CD4-positive, alpha-beta T cell treated with Interleukin-17A for 4 hours (primary cell): ENCODE data around the gene MCC.
"Not testable (repeated sequence)": the region's sequence is repeated elsewhere in the genome, so short reads cannot be mapped to it uniquely, and the experiment has no call there.

Experiments
- DNase-seq: peaks from one replicate; pipeline ENCODE4 v3.0.0-alpha.2; 2020; ENCODE audit warnings: mixed read lengths

MCC gene

DNA sequence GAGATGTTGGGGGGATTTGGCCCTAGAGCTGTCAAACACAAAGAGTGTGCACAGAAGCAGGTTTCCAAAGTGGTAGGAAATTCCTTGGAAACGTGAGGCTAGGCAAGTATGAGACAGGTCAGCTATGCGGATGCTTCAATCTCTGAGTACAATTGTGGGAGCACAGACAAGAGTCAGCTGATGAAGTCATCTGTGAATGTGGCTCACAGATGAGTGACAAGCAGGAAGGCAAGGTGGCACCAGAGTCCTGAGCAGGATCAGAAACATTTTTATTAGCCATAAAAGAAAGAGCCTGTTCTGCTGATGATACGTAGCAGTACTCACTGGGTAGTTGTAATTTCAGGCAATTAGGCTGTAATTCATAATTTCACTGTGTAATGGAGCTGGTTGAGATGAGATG is 394.7 kb downstream of the MCC start:
- no peak for DNase-seq

GRCh38 chr5:113092683-113093082 is 395.6 kb downstream of the MCC start:
- DNase-seq: no peak

- no peak for DNase-seq
Measured at GRCh38 chr5:113091622-113092021, 396.6 kb downstream of the MCC start.

DNA sequence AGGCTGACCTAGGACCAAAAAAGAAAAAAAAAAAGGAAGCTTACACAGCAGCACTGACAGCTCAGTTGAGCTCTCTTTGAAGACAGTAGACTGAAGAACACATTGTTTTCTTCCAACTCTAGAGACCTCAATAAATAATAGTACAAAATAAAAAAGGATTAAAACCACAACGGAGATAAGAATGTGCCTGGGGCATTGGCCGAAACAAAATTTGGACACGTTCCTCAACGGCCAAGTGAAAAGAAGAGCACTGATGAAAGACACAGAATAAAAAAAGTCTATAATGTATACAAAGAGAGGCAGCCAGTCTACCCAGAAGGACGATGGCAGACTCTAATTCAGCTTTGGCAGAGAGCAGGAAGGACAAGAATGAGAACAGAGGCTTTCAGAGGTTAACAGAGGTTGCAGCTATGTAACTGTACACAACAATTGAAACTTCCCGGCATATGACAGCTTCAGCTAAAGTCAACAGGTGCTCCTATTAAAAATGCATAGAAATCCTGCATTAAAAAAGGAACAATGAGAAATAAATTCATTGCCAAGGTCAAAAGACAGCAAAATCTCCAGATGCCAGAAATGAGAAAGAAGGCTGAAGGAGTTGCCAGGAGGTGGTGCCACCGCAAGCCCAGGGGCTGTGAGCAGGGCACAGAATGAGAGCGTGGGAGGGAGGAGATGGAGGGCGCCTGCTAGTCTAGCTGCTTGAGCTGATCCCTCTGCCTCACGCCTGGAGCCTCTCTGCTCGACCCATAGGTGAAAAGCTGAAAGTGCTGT is 397.7 kb downstream of the MCC start:
- DNase-seq: peak; percentile 29

GRCh38 chr5:113089653-113090335 is 398.5 kb downstream of the MCC start:
- no peak for DNase-seq

DNA sequence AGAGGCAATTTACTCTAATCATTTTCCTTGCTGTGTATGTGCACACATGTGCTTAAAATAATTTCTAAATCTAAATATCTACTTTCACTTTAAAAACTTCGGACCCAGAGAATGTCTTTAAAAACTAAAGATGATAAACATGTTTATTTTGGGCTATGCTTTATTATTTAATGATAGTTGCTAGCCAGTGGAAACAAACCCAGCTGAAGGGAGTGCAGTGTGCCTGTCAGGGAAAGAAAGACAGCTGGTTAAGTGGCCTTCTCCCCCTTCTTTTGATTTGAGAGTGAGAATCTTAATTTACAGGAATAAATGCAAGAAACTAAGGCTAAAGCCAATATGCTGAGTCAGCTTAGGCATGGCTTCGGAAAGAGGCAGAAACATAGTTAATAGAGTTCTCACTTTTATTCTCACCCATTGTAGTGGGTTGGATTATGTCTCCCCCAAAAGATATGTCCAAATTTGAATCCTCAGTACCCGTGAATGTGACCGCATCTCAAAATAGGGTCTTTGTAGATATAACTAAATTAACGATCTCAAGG is 400.2 kb downstream of the MCC start:
- DNase-seq: no peak

GRCh38 chr5:113085880-113086409 is 402.3 kb downstream of the MCC start:
- no peak for DNase-seq

DNA sequence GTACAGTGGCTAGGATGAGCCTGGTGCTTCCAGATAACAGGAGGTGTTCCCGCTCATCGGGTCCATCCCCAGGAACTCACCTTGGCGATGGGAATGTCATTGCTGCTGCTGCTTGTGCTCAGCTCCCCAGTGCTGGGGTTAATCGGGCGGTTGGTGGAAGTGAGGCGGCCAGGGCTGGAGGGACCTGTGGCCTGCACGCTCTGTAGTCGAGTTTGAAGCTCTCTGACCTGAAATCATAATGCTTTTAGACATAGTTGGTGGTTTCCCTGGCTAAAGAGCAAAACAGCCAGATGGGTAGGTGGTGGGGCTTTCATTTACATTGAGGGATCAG is 403.2 kb downstream of the MCC start:
- DNase-seq: no peak

DNA sequence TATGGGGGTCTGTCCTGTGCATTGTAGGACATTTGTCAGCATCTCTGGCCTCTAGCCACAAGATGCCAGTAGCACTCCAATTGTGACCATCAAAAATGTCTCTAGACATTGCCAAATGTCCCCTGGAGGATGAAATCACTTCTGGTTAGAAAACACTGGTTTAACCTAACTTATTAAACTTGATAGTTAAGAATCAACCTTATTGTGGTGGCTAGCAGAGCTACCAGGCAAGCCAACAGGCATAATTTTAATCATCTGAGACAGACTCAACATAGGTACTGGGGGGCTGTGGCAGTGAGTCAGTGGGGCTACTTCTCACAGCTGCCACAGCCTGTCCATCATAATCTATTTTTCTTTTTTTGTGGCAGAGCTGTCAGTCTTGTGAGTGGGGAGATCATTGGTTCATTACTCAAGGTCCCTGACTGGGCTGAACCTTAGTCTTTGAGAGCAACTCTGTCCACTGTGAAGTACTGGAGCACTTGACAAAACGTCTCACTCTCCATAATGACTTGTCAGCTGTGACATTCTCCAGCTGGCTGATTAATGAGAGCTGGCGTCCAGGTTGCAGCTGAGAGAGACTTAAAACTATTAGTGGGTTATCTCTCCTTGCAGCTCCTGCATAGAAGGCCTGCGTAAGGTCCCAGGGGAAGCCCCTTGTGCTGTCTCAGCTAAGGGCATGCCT is 403.7 kb downstream of the MCC start:
- no peak for DNase-seq

- DNase-seq: no peak
Measured at GRCh38 chr5:113083481-113083880, 404.8 kb downstream of the MCC start.

DNA sequence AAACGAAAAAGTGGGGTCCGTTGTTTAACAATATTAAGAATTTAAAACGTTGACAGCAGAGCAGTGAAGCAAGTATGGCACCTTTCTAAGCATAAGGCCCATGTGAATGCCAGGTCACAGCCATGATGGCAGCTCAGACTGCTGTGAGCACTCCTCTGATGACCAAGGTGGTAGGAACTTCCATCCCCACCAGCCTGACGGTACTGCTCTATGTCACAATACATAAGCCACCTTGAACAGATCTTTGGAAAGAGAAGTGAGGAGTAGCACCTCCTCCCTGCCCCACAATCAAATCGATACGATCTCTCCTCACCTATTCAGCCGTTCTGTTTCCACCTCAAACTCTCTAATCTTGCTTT is 405.7 kb downstream of the MCC start:
- DNase-seq: no peak

GRCh38 chr5:113081881-113082546 is 406.2 kb downstream of the MCC start:
- no peak for DNase-seq

- no peak for DNase-seq
Measured at GRCh38 chr5:113081091-113081839, 407.0 kb downstream of the MCC start.

DNA sequence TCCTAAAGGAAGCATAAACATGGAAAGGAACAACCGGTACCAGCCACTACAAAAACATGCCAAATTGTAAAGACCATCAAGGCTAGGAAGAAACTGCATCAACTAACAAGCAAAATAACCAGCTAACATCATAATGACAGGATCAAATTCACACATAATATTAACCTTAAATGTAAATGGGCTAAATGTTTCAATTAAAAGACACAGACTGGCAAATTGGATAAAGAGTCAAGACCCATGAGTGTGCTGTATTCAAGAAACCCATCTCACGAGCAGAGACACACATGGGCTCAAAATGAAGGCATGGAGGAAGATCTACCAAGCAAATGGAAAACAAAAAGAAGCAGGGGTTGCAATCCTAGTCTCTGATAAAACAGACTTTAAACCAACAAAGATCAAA is 411.6 kb downstream of the MCC start:
- DNase-seq: not testable (repeated sequence)

DNA sequence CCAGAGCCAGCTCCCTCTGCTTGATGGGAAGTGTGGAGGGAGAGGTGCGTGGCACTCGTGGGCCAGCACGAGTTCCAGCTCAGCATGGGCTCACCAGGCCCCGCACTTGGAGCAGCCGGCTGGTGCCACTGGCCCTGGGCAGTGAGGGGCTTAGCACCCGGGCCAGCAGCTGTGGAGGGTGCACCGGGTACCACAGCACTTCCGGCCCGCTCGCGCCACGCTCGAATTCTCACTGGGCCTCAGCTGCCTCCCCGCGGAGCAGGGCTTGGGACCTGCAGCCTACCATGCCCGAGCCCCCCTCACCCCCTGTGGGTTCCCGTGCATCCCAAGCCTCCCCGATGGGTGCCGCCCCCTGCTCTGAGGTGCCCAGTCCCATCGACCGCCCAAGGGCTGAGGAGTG is 413.2 kb downstream of the MCC start:
- no peak for DNase-seq

DNA sequence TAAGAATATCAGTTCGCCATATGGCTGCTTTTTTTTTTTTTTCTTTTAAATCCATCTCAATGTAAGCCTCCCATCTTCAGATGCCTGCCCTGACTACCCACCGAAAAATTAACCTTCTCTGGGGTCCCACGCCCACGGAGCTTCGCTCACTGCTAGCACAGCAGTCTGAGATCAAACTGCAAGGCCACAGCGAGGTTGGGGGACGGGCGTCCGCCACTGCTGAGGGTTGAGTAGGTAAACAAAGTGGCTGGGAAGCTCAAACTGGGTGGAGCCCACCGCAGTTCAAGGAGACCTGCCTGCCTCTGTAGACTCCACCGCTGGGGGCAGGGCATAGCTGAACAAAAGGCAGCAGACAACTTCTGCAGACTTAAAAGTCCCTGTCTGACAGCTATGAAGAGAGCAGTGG is 414.6 kb downstream of the MCC start:
- peak; percentile 54 for DNase-seq

- no peak for DNase-seq
Measured at GRCh38 chr5:113071401-113071800, 416.9 kb downstream of the MCC start.

DNA sequence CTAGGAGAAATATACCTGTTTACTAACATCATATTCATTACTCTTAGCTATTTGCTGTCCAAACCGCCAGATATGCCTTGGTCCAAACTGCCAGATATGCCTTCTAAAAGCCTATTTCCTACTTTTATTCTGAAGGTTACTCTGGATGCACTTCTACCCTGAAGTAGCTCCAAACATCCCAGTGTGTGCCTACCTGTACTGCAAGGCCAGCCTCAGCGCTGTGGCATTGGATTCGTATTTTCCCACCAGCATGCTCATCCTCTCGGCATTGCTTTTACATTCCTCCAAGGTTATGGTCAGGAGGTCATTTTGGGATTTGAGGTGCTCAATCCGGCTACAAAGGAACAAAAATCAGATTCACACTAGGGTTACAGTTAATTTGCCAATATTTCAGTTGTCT is 417.4 kb downstream of the MCC start:
- DNase-seq: no peak

- no peak for DNase-seq
Measured at GRCh38 chr5:113068559-113068958, 419.7 kb downstream of the MCC start.

- no peak for DNase-seq
Measured at GRCh38 chr5:113067635-113068344, 420.5 kb downstream of the MCC start.

DNA sequence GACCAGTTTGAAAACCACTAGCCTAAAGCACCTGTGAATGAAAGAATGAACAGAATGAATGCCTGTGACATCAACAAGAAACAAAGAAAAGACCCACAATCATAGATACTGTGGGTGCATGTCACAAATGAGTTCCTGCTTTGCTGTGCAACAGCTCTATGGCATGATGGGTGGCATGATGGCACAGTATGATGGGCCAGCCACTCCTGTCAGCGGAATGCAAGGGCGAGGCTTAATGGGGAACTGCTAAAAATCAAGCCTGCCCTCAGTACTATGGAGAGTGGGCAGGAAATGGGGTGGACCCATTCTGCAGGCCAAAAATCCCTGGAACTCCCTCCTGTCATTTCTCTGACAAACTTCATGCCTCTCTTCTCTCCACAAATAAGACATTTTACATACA is 422.6 kb downstream of the MCC start:
- DNase-seq: no peak

GRCh38 chr5:113064806-113065205 is 423.4 kb downstream of the MCC start:
- no peak for DNase-seq
